Heart left ventricle (tissue), 13 donors: ENCODE results near the gene FNTB.

Experiments used
- CTCF ChIP-seq, 12 donors: fragments of 200-600 bp; sonication (generic) in 4 of 12; IDR thresholded peaks; one replicate each; pipeline versions ENCODE4 v1.5.0 to v1.8.0; 2018 to 2022; ENCODE audit warnings: antibody characterized with exemption in 12 of 12, mild to moderate bottlenecking in 5 of 12
- POLR2A ChIP-seq, 2 donors: fragments of 450-650 bp; IDR thresholded peaks; one replicate each; pipeline ENCODE4 v1.6.1; 2017; ENCODE audit warnings: antibody characterized with exemption in 2 of 2, mild to moderate bottlenecking in 2 of 2, moderate library complexity in 2 of 2
- donor health status: ischemic (EF 13 %, LVEDD 7.1; RV severe dilation, severe dysfunction).
- donor health status: DM: no; HTN: yes; CAD: no.
- donor health status: DM: no; HTN: no; CAD: no.
- donor health status: ischemic (EF 25% LVEDD 6.9; RV normal size, moderate dysfunction).
- donor health status: ischemic (EF 25% LVEDD 5.7; RV mildly dilated, moderate dysfunction).
- donor health status: ischemic (EF 35%, LVEDD 5.7; RV mildly dilated, moderate dysfunction).
- donor health status: nonischemic (EF 11% LVEDD 7.7; RV severe dilation, severe dysfunction).
- donor health status: DM: yes; HTN: yes; CAD: no.
- donor health status: PGD.
- donor health status: ischemic (EF 29% LVEDD 5.4; RV normal size, mild dysfunction).
- donor health status: nonischemic (EF 23%, LVEDD 6.1; RV moderate dilation, normal function).

- no peak for TF ChIP-seq CTCF (IDR thresholded peaks at IDR 0.05)
- no peak for TF ChIP-seq POLR2A (IDR thresholded peaks at IDR 0.05)
Measured at GRCh38 chr14:65045006-65045405, 58.3 kb downstream of the FNTB start.
